ENCODE data around the gene KDM1B.

The KDM1B gene

GRCh38 chr6:18264219-18264922, 109.1 kb downstream of the KDM1B start, which contains the start of gene DEK:
TSS of gene DEK (minus strand) at chr6:18264530. CDS start at chr6:18263987, 543 bp downstream.
- DNase-seq = peak; percentile 66

- DNase-seq = no peak
These were observed 109.7 kb downstream of the KDM1B start for GRCh38 chr6:18264923-18265377.

DNA sequence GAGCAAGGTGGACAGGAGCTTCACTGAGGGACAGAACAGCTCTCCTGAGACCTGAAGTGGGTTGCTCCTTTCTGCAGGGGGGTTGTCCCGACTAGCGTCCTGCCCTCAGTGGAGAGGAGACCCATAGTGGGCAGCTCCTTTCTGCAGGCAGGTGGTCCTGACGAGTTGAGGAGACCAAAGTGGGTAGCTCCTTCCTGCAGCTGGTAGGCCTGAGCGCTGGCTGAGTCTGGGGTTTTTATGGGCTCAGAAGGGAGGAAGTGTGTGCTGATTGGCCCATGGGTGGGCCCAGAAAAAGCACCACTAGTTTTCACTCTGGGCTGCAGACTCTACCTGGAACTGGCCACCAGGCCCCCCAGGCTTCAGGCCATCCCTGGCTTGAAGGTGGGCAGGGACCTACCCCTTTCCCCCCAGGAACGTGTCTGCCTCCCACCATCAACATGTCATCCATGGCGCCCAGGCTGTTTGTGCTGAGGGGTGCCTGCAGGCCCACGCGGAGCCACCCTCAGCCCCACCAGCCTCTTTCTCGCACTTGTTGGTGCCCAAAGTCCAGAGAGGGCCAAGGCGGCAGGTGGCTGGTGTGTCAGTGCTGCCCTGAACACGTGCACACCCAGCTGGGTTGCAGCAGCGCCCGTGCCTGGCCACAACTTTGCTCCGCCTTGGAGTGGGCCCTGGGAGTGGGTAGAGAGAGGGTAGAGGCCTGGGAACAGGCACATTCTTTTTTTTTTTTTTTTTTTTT, 110.7 kb downstream of the KDM1B start:
- no peak for DNase-seq

DNA sequence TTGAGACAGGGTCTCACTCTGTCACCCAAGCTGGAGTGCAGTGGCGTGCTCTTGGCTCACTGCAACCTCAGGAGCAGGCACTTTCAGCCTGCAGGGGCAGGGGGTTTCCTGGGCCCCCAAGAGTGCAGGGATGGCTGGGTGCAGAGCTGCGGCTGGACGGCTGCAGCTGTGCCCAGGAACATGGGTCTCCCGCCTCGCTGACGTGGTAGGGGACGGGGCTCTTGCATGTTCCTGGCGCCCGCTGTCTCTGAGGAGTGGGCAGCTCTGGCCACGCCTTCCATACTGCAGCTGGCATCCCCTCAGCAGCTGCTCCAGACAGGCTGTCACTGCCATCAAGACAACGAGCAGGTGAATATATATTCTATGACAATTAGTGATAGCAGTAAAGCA, 111.3 kb downstream of the KDM1B start:
- DNase-seq = no peak

GRCh38 chr6:18268066-18268465, 112.8 kb downstream of the KDM1B start:
- DNase-seq = no peak

DNA sequence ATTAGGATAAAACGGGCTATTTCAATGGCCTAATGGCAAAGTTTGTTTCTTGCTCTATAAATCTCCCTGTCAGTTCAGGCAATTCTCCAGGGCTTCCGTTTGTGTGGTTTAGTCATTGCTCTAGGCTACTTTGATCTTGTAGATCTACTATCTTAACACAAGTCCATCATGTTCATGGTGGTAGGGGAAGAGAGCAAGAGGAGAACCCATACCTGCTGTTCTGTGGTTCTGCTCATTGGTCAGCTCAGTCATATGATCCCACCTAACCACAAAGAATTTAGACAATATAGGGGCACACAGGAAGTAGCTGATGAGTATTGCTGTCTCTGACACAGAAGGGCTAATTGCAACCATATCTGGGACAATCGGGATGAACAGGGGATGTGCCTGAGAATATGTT, 114.0 kb downstream of the KDM1B start:
- DNase-seq = no peak

- DNase-seq = no peak
These were observed 114.5 kb downstream of the KDM1B start for GRCh38 chr6:18269717-18270116.

DNA sequence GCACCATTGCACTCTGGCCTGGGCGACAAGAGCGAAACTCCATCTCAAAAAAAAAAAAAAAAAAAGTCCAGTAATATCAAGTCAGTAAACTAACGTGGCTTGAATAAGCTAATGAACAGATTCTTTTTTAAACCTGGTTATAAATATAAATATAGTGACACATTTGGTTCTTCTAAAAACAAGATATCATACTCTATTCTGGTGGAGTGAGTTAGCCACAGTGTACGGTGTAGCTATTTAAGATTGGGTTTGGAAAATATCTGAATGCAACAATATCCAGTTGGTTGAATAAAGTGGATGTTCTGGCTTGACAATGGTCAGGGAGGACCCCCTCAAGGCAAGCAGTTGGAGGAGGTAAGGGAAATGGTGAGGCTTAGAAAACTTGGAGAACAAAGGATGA, 115.0 kb downstream of the KDM1B start:
- no peak for DNase-seq
